ENCODE measurements around the gene SUGCT. TPM values are rescaled to one million over a fixed set of nuclear protein-coding genes. Genes with fewer than 3 reads are reported as not detected.

Gene SUGCT
- total RNA-seq, 1 experiment from 2014 or later, result 1.6 TPM

DNA sequence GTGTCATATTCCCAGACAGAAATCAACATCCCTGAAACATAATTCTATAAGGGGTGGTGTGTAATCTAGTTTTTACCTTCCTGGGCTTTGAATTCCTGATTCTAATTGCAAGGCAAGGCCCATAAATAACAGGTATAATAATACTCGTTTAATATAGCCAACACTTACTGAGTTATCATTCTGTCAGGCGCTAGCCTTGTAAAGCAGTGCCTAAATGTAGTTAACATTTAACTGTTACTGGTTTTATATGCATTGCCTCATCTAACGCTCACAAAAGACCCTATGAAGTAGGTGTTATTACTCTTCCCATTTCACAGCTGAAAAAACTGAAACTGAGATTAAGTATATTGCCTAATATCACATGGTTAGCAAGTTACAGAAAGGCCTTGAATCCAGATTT, 772.5 kb downstream of the SUGCT start:
- no peaks in the 10 kb centered on the region for H3K27me3 Mint-ChIP-seq (ENCODE audit: unreplicated experiment)
- peaks cover 3% of the 10 kb centered on the region for H3K9me3 Mint-ChIP-seq (ENCODE audit: low read depth, unreplicated experiment)
- CTCF ChIA-PET, result interaction anchor here (0.6 kb wide), 1 partner anchor 185 kb away, joined by 3 read pairs; no protein-coding TSS in a partner anchor
- intact Hi-C loops (cut with micrococcal nuclease; ENCODE audit: unreplicated experiment), result no loop called here
- no peak overlapping the region for H3K4me3 Mint-ChIP-seq (ENCODE audit: low read depth, unreplicated experiment)
- no peak for DNase-seq
- TF ChIP-seq, protein P1, sequence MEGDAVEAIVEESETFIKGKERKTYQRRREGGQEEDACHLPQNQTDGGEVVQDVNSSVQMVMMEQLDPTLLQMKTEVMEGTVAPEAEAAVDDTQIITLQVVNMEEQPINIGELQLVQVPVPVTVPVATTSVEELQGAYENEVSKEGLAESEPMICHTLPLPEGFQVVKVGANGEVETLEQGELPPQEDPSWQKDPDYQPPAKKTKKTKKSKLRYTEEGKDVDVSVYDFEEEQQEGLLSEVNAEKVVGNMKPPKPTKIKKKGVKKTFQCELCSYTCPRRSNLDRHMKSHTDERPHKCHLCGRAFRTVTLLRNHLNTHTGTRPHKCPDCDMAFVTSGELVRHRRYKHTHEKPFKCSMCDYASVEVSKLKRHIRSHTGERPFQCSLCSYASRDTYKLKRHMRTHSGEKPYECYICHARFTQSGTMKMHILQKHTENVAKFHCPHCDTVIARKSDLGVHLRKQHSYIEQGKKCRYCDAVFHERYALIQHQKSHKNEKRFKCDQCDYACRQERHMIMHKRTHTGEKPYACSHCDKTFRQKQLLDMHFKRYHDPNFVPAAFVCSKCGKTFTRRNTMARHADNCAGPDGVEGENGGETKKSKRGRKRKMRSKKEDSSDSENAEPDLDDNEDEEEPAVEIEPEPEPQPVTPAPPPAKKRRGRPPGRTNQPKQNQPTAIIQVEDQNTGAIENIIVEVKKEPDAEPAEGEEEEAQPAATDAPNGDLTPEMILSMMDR (IDR thresholded peaks at IDR 0.05; ENCODE audit: unreplicated experiment), result no peak
- BruUV-seq (replicated peaks), result no TSS peak
- peaks cover 13% of the 10 kb centered on the region for H3K4me1 Mint-ChIP-seq (ENCODE audit: low read depth, unreplicated experiment)
- no peaks in the 10 kb centered on the region for H3K36me3 Mint-ChIP-seq (ENCODE audit: insufficient read depth, unreplicated experiment)
- H3K27ac Mint-ChIP-seq (ENCODE audit: unreplicated experiment), result no peak overlapping the region

DNA sequence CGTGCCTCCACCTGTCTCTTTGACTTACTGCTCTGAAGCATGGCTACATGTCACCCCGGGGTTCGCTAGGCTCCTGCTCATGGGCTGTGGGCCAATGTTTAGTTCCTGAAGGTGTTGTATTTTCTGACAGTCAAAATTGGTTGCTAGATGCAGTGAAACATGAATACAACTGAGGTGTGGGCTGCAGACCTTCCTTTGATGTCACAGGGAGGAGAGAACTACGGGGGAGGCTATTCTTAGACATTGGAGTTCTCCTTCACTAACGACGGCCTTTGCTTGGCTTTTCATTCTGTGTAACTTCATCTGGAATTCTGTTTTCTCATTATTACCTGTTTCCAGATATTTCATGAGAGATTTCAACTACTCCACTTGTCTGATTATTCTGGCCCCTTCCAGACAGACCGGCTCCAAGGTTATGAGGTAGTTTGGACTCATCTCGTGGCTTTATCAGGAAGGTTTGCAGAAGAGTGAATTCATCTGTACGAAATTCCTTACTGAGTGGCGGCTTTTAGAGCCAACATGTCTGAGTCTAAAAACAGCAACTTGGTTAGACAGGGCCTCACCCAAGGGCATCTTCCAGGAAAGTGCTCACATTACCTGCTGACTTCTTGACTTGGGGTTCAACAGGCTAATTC, 774.7 kb downstream of the SUGCT start:
- no peaks in the 10 kb centered on the region for H3K27me3 Mint-ChIP-seq (ENCODE audit: unreplicated experiment)
- no peak for DNase-seq
- TF ChIP-seq, protein P1 (IDR thresholded peaks at IDR 0.05; ENCODE audit: unreplicated experiment), result no peak
- intact Hi-C loops (cut with micrococcal nuclease; ENCODE audit: unreplicated experiment), result no loop called here
- peaks cover 3% of the 10 kb centered on the region for H3K9me3 Mint-ChIP-seq (ENCODE audit: low read depth, unreplicated experiment)
- peaks cover 13% of the 10 kb centered on the region for H3K4me1 Mint-ChIP-seq (ENCODE audit: low read depth, unreplicated experiment)
- H3K36me3 Mint-ChIP-seq (ENCODE audit: insufficient read depth, unreplicated experiment), result no peaks in the 10 kb centered on the region
- CTCF ChIA-PET, result no interaction called here
- no peak overlapping the region for H3K27ac Mint-ChIP-seq (ENCODE audit: unreplicated experiment)
- BruUV-seq (replicated peaks), result no TSS peak
- H3K4me3 Mint-ChIP-seq (ENCODE audit: low read depth, unreplicated experiment), result no peak overlapping the region

Other genes starting within 250 kb of the SUGCT start
- 84.4 and 86.7 TPM in 2 replicates for gene CDK13, start 184.7 kb upstream of the SUGCT start, total RNA-seq (2022)
- 59.1 and 62.7 TPM in 2 replicates for gene MPLKIP, start 383 bp upstream of the SUGCT start, total RNA-seq (2022)

Measured in Calu3 (cell line).